ENCODE data around the gene OR1J1. TPM values are rescaled to one million over a fixed set of nuclear protein-coding genes. Genes with fewer than 3 reads are reported as not detected.
A peak's percentile ranks its signal among the peaks of the same experiment; 100 is the strongest.

The OR1J1 gene
- total RNA-seq, 1 donor = not detected

DNA sequence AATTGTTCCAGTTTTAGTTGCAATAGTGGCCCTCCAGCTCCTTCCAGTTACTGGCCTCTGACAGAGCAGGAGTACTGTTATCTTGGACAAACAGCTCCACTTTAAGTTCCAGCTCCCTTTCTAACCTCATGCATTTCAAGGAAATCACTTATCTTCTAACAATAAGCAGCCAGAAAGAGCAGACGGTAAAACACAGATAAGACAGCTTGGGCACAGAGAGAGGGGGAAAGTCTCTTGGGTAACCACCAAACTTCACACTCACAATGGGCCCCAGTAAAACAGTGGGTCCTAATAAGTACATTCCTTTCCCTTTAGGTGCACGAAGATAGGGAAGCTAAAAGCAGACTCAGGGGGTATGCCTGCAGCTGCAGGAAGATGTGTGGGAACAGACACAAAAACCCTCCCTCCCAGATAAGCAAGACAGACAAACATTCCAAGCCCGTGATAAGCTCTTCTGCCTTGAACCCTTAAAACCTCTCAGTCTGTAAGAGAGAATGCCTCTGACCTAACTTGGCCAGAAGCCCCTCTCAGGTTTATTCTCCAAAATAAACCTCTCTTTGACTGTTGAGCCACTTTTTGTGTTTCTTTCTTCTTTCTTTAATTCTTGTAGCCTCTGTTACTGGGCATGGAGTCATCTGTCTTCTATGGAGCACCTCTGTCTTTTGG, 30.8 kb downstream of the OR1J1 start:
- DNase-seq (ENCODE audit: low read depth) = peak; percentile 98
- TF ChIP-seq, protein P1, sequence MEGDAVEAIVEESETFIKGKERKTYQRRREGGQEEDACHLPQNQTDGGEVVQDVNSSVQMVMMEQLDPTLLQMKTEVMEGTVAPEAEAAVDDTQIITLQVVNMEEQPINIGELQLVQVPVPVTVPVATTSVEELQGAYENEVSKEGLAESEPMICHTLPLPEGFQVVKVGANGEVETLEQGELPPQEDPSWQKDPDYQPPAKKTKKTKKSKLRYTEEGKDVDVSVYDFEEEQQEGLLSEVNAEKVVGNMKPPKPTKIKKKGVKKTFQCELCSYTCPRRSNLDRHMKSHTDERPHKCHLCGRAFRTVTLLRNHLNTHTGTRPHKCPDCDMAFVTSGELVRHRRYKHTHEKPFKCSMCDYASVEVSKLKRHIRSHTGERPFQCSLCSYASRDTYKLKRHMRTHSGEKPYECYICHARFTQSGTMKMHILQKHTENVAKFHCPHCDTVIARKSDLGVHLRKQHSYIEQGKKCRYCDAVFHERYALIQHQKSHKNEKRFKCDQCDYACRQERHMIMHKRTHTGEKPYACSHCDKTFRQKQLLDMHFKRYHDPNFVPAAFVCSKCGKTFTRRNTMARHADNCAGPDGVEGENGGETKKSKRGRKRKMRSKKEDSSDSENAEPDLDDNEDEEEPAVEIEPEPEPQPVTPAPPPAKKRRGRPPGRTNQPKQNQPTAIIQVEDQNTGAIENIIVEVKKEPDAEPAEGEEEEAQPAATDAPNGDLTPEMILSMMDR (IDR thresholded peaks at IDR 0.05; ENCODE audit: insufficient read depth, low read length) = no peak

DNA sequence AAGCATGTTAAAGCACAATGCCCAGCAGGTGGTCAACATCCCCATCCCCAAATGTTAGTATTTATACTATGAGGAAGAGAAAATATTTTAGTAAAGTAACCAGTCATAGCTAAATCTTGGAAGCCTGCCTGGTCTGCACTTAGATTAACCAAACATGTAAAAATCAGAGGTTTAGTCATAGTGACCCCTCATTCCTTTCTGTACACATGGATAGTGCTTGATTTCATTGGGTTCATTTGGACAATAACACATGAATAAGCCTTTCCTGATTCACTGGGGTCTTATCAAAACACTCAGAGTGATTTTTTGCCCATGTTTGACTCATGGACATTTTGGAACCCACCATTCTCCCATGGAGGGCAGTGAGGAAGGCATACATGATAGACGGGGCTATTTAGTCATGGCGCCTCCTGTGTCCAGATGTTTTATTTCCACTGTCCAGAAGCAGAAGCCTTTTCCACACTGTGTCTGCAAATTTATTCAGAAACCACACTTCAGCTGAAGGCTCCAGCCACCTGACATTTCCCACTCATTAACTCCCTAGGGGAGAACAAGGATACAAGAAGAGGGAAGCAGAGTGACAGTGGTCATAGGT, 32.5 kb downstream of the OR1J1 start:
- peak; percentile 99 for DNase-seq (ENCODE audit: low read depth)
- H3K4me3 ChIP-seq (ENCODE audit: low read depth, low read length) = no peak overlapping the region
- TF ChIP-seq, protein P1 (IDR thresholded peaks at IDR 0.05; ENCODE audit: insufficient read depth, low read length) = no peak

More for the DNA sequence above, 30.8 kb downstream of the OR1J1 start:
- no peak overlapping the region for H3K4me3 ChIP-seq (ENCODE audit: low read depth, low read length)

DNA sequence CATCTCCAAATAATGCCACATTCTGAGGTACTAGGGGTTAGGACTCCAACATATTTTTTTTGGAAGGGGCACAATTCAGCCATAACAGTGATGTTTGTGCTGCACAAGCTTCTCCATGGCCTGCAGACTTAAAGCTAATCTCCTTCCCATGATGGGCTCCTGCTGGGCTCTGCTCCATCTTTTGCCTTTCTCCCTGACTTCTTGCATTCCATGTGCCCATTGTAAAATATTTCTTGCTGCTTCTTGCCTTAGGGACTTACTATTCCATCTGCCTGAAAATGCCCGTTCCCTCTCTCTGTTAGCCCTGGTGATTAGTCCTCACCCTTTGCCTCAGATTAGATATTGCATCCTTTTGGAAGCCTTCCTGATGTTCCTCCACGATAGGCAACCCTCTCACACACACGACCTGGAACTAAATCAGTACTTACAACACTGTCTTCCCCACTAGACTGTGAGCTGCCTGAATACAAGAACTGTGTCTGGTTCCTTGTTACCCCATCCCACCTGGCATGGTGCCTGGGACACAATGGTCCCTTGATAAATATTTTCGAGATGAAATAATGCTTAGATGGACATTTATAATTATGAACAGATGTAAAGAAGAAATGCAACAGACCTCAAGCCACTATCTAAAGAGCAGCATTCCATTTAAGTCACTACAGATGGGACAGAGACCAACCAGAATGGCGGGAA, 33.5 kb downstream of the OR1J1 start:
- TF ChIP-seq, protein P1 (IDR thresholded peaks at IDR 0.05; ENCODE audit: insufficient read depth, low read length) = no peak
- H3K4me3 ChIP-seq (ENCODE audit: low read depth, low read length) = no peak overlapping the region
- DNase-seq (ENCODE audit: low read depth) = peak; percentile 99

DNA sequence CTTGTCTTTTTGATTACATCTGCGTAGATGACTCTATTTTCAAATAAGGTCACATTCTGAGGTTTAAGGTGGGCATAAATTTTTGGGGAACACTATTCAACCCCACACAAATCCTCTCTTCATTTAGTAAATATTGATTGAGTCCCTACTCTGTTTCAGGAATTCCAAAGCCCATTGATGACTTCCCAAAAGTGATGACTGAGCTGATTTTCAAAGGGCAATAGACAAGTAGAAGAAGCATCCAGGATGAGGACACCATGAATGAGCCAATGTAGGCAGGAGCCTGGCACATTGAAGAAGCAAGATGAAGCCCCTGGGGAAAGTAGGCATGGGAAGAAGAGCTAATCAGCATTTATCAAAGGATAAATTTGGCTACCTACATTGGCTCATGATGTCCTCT, 35.2 kb downstream of the OR1J1 start:
- no peak overlapping the region for H3K4me3 ChIP-seq (ENCODE audit: low read depth, low read length)
- TF ChIP-seq, protein P1 (IDR thresholded peaks at IDR 0.05; ENCODE audit: insufficient read depth, low read length) = no peak
- no peak for DNase-seq (ENCODE audit: low read depth)

Other genes starting within 250 kb of the OR1J1 start
- gene LHX6, start 249.0 kb downstream of the OR1J1 start, total RNA-seq (ENCODE audit: low replicate concordance) = not detected in 2 replicates
- gene RBM18, start 213.1 kb downstream of the OR1J1 start, total RNA-seq (ENCODE audit: low replicate concordance) = 4.3 and 13.0 TPM in 2 replicates
- 40.0 and 43.2 TPM in 2 replicates for gene MRRF, start 213.0 kb downstream of the OR1J1 start, total RNA-seq (ENCODE audit: low replicate concordance)
- 6.3 and 173 TPM in 2 replicates for gene PTGS1, start 106.9 kb downstream of the OR1J1 start, total RNA-seq (ENCODE audit: low replicate concordance)
- 1.6 TPM in 1 of 2 replicates, not detected in the other for gene OR1J2, start 32.9 kb upstream of the OR1J1 start, total RNA-seq (ENCODE audit: low replicate concordance)
- 0.45 TPM in 1 of 2 replicates, not detected in the other for gene OR1J4, start 41.2 kb upstream of the OR1J1 start, total RNA-seq (ENCODE audit: low replicate concordance)
- not detected in 2 replicates for gene OR1N1, start 49.4 kb upstream of the OR1J1 start, total RNA-seq (ENCODE audit: low replicate concordance)
- gene OR1N2, start 75.2 kb upstream of the OR1J1 start, total RNA-seq (ENCODE audit: low replicate concordance) = 1.2 TPM in 1 of 2 replicates, not detected in the other
- 0.08 TPM in 1 of 2 replicates, not detected in the other for gene OR1L8, start 105.5 kb upstream of the OR1J1 start, total RNA-seq (ENCODE audit: low replicate concordance)
- gene OR1Q1, start 136.8 kb upstream of the OR1J1 start, total RNA-seq (ENCODE audit: low replicate concordance) = 0.81 TPM in 1 of 2 replicates, not detected in the other
- not detected in 2 replicates for gene OR1B1, start 179.7 kb upstream of the OR1J1 start, total RNA-seq (ENCODE audit: low replicate concordance)
- not detected in 2 replicates for gene OR1L1, start 183.8 kb upstream of the OR1J1 start, total RNA-seq (ENCODE audit: low replicate concordance)
- not detected in 2 replicates for gene OR1L3, start 197.2 kb upstream of the OR1J1 start, total RNA-seq (ENCODE audit: low replicate concordance)
- not detected in 2 replicates for gene OR1L4, start 246.1 kb upstream of the OR1J1 start, total RNA-seq (ENCODE audit: low replicate concordance)

Measured in fibroblast of the aortic adventitia (primary cell).